Endothelial cell of umbilical vein (primary cell): ENCODE data around the gene SUFU. TPM values are rescaled to one million over a fixed set of nuclear protein-coding genes. Genes with fewer than 3 reads are reported as not detected.

Source experiments
- BruUV-seq: library from RNA; stranded (reverse); fragments of 400-500 nt; replicated peaks from 2 replicates; lab custom pipeline; 2021; lab: Mats Ljungman, UMichigan
- CTCF ChIA-PET: fragments of 300-600, 350-600 bp; sonication (Branson Sonifier 250); formaldehyde crosslinking; loops from one replicate; lab custom pipeline; 2021; ENCODE audit warnings: antibody characterized with exemption, inconsistent platforms; lab: Charles Lee
- POLR2A ChIA-PET: fragments of 300-600, 350-600 bp; sonication (Branson Sonifier 250); formaldehyde crosslinking; loops from one replicate; lab custom pipeline; 2021; ENCODE audit warnings: antibody characterized with exemption, inconsistent platforms; lab: Charles Lee
- DNase-seq: peaks from one replicate; pipeline ENCODE4 v3.0.0-alpha.2; 2011; ENCODE audit warnings: low read depth, low spot score
- FAIRE-seq: peaks from 2 replicates; lab custom pipeline; 2011; peaks lifted over from hg19 to GRCh38; lab: Jason Lieb, UNC
- H2AFZ ChIP-seq: 2 replicates; pipeline ENCODE4 v1.6.0; 2012; ENCODE audit warnings: low read depth, low read length, control low read depth, inconsistent platforms
- H3K27ac ChIP-seq: 2 replicates; pipeline ENCODE4 v1.5.1; 2011; ENCODE audit warnings: low read depth, mild to moderate bottlenecking, control low read depth, low read length, moderate library complexity; ENCODE audit not compliant: insufficient read depth
- H3K27me3 ChIP-seq, 2 experiments: 2 replicates each; pipeline versions ENCODE4 v1.6.0 to v1.6.1; 2011; ENCODE audit warnings: low read length in 2 of 2, mixed read lengths in 1 of 2; ENCODE audit not compliant: control insufficient read depth in 2 of 2, insufficient read depth in 2 of 2
- H3K36me3 ChIP-seq, 2 experiments: 2 replicates in 1 of 2; 3 replicates in 1 of 2; pipeline ENCODE4 v1.5.1; 2011; ENCODE audit warnings: low read length in 2 of 2, mild to moderate bottlenecking in 1 of 2, moderate library complexity in 1 of 2; ENCODE audit not compliant: control insufficient read depth in 2 of 2, insufficient read depth in 2 of 2; ENCODE audit errors: extremely low read depth in 1 of 2
- H3K4me1 ChIP-seq: 3 replicates; pipeline ENCODE4 v1.5.1; 2011; ENCODE audit warnings: mild to moderate bottlenecking, low read length; ENCODE audit not compliant: control insufficient read depth, insufficient read depth; ENCODE audit errors: extremely low read depth
- H3K4me2 ChIP-seq: 2 replicates; pipeline ENCODE4 v1.6.1; 2011; ENCODE audit warnings: low read length, control low read depth, mixed read lengths; ENCODE audit not compliant: insufficient read depth
- H3K4me3 ChIP-seq, 3 experiments: fragments of 200-600 bp in 1 of 3; sonication (generic), shearing (Covaris generic) in 1 of 3; replicated peaks in 1 of 3; 2 replicates each; pipeline ENCODE4 v1.5.1; 2011 to 2016; ENCODE audit warnings: control low read depth in 3 of 3, low read length in 3 of 3, mild to moderate bottlenecking in 2 of 3, inconsistent platforms in 1 of 3, low read depth in 1 of 3, moderate library complexity in 1 of 3; ENCODE audit not compliant: insufficient read depth in 1 of 3
- H3K79me2 ChIP-seq: 2 replicates; pipeline ENCODE4 v1.6.0; 2012; ENCODE audit warnings: low read length, inconsistent platforms; ENCODE audit not compliant: control insufficient read depth, insufficient read depth
- H3K9ac ChIP-seq: replicated peaks from 2 replicates; pipeline ENCODE3; 2011; ENCODE audit warnings: low read length, control low read depth; ENCODE audit not compliant: insufficient read depth; ENCODE audit errors: extremely low read depth
- H3K9me1 ChIP-seq: replicated peaks from 3 replicates; pipeline ENCODE4 v1.6.0; 2011; ENCODE audit warnings: mild to moderate bottlenecking, low read length; ENCODE audit not compliant: control insufficient read depth, insufficient read depth; ENCODE audit errors: extremely low read depth
- H3K9me3 ChIP-seq: replicated peaks from 2 replicates; pipeline ENCODE4 v1.5.1; 2012; ENCODE audit warnings: low read length, inconsistent platforms; ENCODE audit not compliant: control insufficient read depth, insufficient read depth
- H4K20me1 ChIP-seq: replicated peaks from 2 replicates; pipeline ENCODE3; 2011; ENCODE audit warnings: mild to moderate bottlenecking, low read length; ENCODE audit not compliant: control insufficient read depth, insufficient read depth; ENCODE audit errors: extremely low read depth
- CTCF ChIP-seq, 2 donors: IDR thresholded peaks; 1 replicate in 1 of 2; 2 replicates in 1 of 2; pipeline ENCODE4 v1.5.1; 2011; ENCODE audit warnings: low read length in 2 of 2, mild to moderate bottlenecking in 2 of 2, moderate library complexity in 2 of 2, control low read depth in 1 of 2, inconsistent platforms in 1 of 2, low read depth in 1 of 2; ENCODE audit not compliant: insufficient read depth in 1 of 2; ENCODE audit errors: extremely low read depth in 1 of 2
- EZH2 ChIP-seq: IDR thresholded peaks from 2 replicates; pipeline ENCODE4 v1.6.1; 2012; ENCODE audit warnings: borderline replicate concordance, low read depth, mild to moderate bottlenecking, moderate library complexity, low read length, inconsistent platforms; ENCODE audit not compliant: severe bottlenecking
- FOS ChIP-seq: IDR thresholded peaks from 2 replicates; pipeline ENCODE4 v1.6.1; 2011; ENCODE audit warnings: mild to moderate bottlenecking, low read length, moderate library complexity, borderline replicate concordance; ENCODE audit not compliant: insufficient read depth
- GATA2 ChIP-seq: IDR thresholded peaks from 2 replicates; pipeline ENCODE4 v1.7.0; 2011; ENCODE audit warnings: low read depth, mild to moderate bottlenecking, moderate library complexity, mixed read lengths, low read length; ENCODE audit not compliant: insufficient read length, insufficient read depth
- JUN ChIP-seq: IDR thresholded peaks from 2 replicates; pipeline ENCODE4 v1.6.1; 2011; ENCODE audit warnings: borderline replicate concordance, low read depth; ENCODE audit not compliant: insufficient read length, insufficient read depth
- MYC ChIP-seq: IDR thresholded peaks from one replicate; pipeline ENCODE4 v1.6.1; 2011; ENCODE audit warnings: mild to moderate bottlenecking, low read depth, low read length
- POLR2A ChIP-seq: IDR thresholded peaks from 2 replicates; pipeline ENCODE4 v1.6.1; 2012; ENCODE audit warnings: low read depth, mild to moderate bottlenecking, control low read depth, low read length
- POLR2AphosphoS5 ChIP-seq: IDR thresholded peaks from 2 replicates; pipeline ENCODE4 v1.6.1; 2012; ENCODE audit warnings: low read depth, mild to moderate bottlenecking, control low read depth, low read length, moderate library complexity; ENCODE audit not compliant: insufficient read depth
- dilution Hi-C: fragments of 300-500 bp; cut with MboI; formaldehyde crosslinking; loops from one replicate; pipeline ENCODE4 v1.15.0; 2019; ENCODE audit warnings: low sequenced_read_pairs; ENCODE audit not compliant: extremely low pct_ligation_motif_present
- intact Hi-C: fragments of 100-400 bp; cut with micrococcal nuclease; formaldehyde crosslinking; loops from one replicate; pipeline ENCODE4 v1.10.0; 2022
- polyA plus RNA-seq, 4 experiments: library from polyadenylated mRNA; depleted of rRNA in 3 of 4; stranded (reverse) in 3 of 4; unstranded in 1 of 4; fragments of >200 nt; gene quantifications; 2 replicates each; pipeline versions ENCODE4 v1.2.1 to v1.2.3, GENCODE V29; 2011 to 2012; ENCODE audit warnings: missing spikeins in 1 of 4
- total RNA-seq: library from RNA; stranded (reverse); gene quantifications from 2 replicates; pipeline ENCODE4 v1.2.3, GENCODE V29; 2021
- TF ChIP-seq, protein P1 (sequence below): IDR thresholded peaks from 2 replicates; pipeline ENCODE4 v1.6.1; 2011; ENCODE audit not compliant: insufficient read depth, insufficient read length

SUFU gene
- total and polyA plus RNA-seq, 2 donors (not counting 3 experiments of a cell fraction or from before 2014, with no cell fraction given): 10.1 to 16.3 TPM

GRCh38 chr10:102517553-102517952 is 13.8 kb downstream of the SUFU start:
- Histone ChIP-seq H3K9me3 (no peaks in the 10 kb centered on the region), H3K9me1 (peaks cover 2% of the 10 kb centered on the region), H3K79me2 (no peaks in the 10 kb centered on the region), H3K4me1 (no peaks in the 10 kb centered on the region), H3K9ac (no peak overlapping the region), H3K27me3 (no peaks in the 10 kb centered on the region), H3K4me3 (no peak overlapping the region), H3K4me2 (no peak overlapping the region), H4K20me1 (peaks cover 2% of the 10 kb centered on the region), H3K36me3 (peaks cover 2 to 14% of the 10 kb centered on the region in 2 experiments), H2AFZ (no peak overlapping the region), H3K27ac (no peak overlapping the region)
- ChIA-PET CTCF (interaction anchor here (1.1 to 2.3 kb wide), 3 partner anchors 11 to 66 kb away, joined by 3 to 12 read pairs (median 5); partner anchors contain the start of gene SUFU), POLR2A (no interaction called here)
- intact Hi-C loops: no loop called here
- no peak for FAIRE-seq
- no peak for DNase-seq
- TF ChIP-seq GATA2: no peak
- no peak for TF ChIP-seq FOS
- TF ChIP-seq EZH2: no peak
- no peak for TF ChIP-seq MYC
- TF ChIP-seq, protein P1, sequence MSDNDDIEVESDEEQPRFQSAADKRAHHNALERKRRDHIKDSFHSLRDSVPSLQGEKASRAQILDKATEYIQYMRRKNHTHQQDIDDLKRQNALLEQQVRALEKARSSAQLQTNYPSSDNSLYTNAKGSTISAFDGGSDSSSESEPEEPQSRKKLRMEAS: no peak
- no peak for TF ChIP-seq POLR2A
- TF ChIP-seq JUN: no peak
- TF ChIP-seq POLR2AphosphoS5: no peak
- no peak for TF ChIP-seq CTCF (IDR thresholded peaks at IDR 0.05; ENCODE audit: extremely low read depth in 1 of 2, insufficient read depth in 1 of 2, low read depth in 1 of 2, low read length in 2 of 2)
- dilution Hi-C loops: no loop called here
- BruUV-seq: no TSS peak
